HEK293 (cell line): ENCODE data around the gene STK39.

ENCODE experiments used
- CTCF ChIA-PET: fragments of 350-600 bp; formaldehyde crosslinking; extraction: SDS; loops from one replicate; lab custom pipeline; 2021; ENCODE audit warnings: antibody characterized with exemption; lab: Yijun Ruan, JAX
- POLR2A ChIA-PET: fragments of 300-600 bp; formaldehyde crosslinking; extraction: SDS; loops from one replicate; lab custom pipeline; 2020; ENCODE audit warnings: antibody characterized with exemption, inconsistent platforms; lab: Yijun Ruan, JAX
- H3K27ac ChIP-seq: fragments of 200-500 bp; sonication (Bioruptor generic); 2 replicates; pipeline ENCODE4 v1.5.1; 2014; ENCODE audit warnings: low read depth, low read length, control low read depth, inconsistent platforms; ENCODE audit errors: extremely low read depth
- H3K36me3 ChIP-seq, 2 experiments: fragments of 200-500 bp in 1 of 2; sonication (Bioruptor generic) in 1 of 2; 1 replicate in 1 of 2; 2 replicates in 1 of 2; pipeline ENCODE4 v1.5.1; 2014 to 2017; ENCODE audit warnings: inconsistent platforms in 2 of 2, low read length in 2 of 2; ENCODE audit not compliant: control insufficient read depth in 2 of 2, insufficient read depth in 1 of 2
- H3K4me1 ChIP-seq: fragments of 200-500 bp; sonication (Bioruptor generic); 2 replicates; pipeline ENCODE4 v1.5.1; 2014; ENCODE audit warnings: mild to moderate bottlenecking, low read length, inconsistent platforms; ENCODE audit not compliant: control insufficient read depth, insufficient read depth
- H3K4me3 ChIP-seq: 2 replicates; pipeline ENCODE4 v1.5.1; 2011; ENCODE audit warnings: low read depth, mild to moderate bottlenecking, control low read depth, low read length, moderate library complexity
- H3K9me3 ChIP-seq: fragments of 200-500 bp; sonication (Bioruptor generic); 2 replicates; pipeline ENCODE4 v1.5.1; 2014; ENCODE audit warnings: low read depth, low read length, inconsistent platforms; ENCODE audit not compliant: control insufficient read depth, insufficient read depth
- ATF2 ChIP-seq: fragments of 450-650 bp; formaldehyde crosslinking; IDR thresholded peaks from 2 replicates; pipeline ENCODE4 v1.5.1; 2016; ENCODE audit warnings: missing biosample characterization, missing genetic modification characterization, low read depth
- HIC1 ChIP-seq: fragments of 450-650 bp; formaldehyde crosslinking; IDR thresholded peaks from 2 replicates; pipeline ENCODE4 v1.5.1; 2016; ENCODE audit warnings: missing biosample characterization, missing genetic modification characterization
- OVOL3 ChIP-seq: fragments of 450-650 bp; formaldehyde crosslinking; IDR thresholded peaks from 2 replicates; pipeline ENCODE4 v1.5.1; 2016; ENCODE audit warnings: missing biosample characterization, missing genetic modification characterization
- ZBTB6 ChIP-seq: fragments of 450-650 bp; formaldehyde crosslinking; IDR thresholded peaks from 2 replicates; pipeline ENCODE4 v1.5.1; 2017; ENCODE audit warnings: missing biosample characterization, missing genetic modification characterization
- ZNF211 ChIP-seq: fragments of 450-650 bp; formaldehyde crosslinking; IDR thresholded peaks from 2 replicates; pipeline ENCODE4 v1.5.1; 2016; ENCODE audit warnings: low read depth, missing biosample characterization, missing genetic modification characterization
- ZNF23 ChIP-seq: fragments of 450-650 bp; formaldehyde crosslinking; IDR thresholded peaks from 2 replicates; pipeline ENCODE4 v1.5.1; 2016; ENCODE audit warnings: missing biosample characterization, missing genetic modification characterization, borderline replicate concordance
- ZNF280C ChIP-seq: fragments of 450-650 bp; formaldehyde crosslinking; IDR thresholded peaks from 2 replicates; pipeline ENCODE4 v1.5.1; 2016; ENCODE audit warnings: missing biosample characterization, missing genetic modification characterization
- ZNF341 ChIP-seq: fragments of 450-650 bp; formaldehyde crosslinking; IDR thresholded peaks from 2 replicates; pipeline ENCODE4; 2016; ENCODE audit warnings: low read depth, missing biosample characterization, missing genetic modification characterization
- ZNF518A ChIP-seq: fragments of 450-650 bp; formaldehyde crosslinking; conservative IDR thresholded peaks from 2 replicates; pipeline ENCODE4 v1.5.1; 2016; ENCODE audit warnings: low read depth, missing biosample characterization, missing genetic modification characterization
- ZNF548 ChIP-seq: fragments of 450-650 bp; formaldehyde crosslinking; IDR thresholded peaks from 2 replicates; pipeline ENCODE4 v1.5.1; 2016; ENCODE audit warnings: missing biosample characterization, missing genetic modification characterization
- ZNF600 ChIP-seq: fragments of 450-650 bp; formaldehyde crosslinking; IDR thresholded peaks from 2 replicates; pipeline ENCODE4 v1.5.1; 2016; ENCODE audit warnings: missing biosample characterization, missing genetic modification characterization
- ZNF654 ChIP-seq: fragments of 450-650 bp; formaldehyde crosslinking; IDR thresholded peaks from 2 replicates; pipeline ENCODE4 v1.5.1; 2016; ENCODE audit warnings: low read depth, missing biosample characterization, missing genetic modification characterization
- ZNF664 ChIP-seq: fragments of 450-650 bp; formaldehyde crosslinking; IDR thresholded peaks from 2 replicates; pipeline ENCODE4 v1.5.1; 2016; ENCODE audit warnings: missing biosample characterization, missing genetic modification characterization
- ZNF776 ChIP-seq: fragments of 450-650 bp; formaldehyde crosslinking; IDR thresholded peaks from 2 replicates; pipeline ENCODE4 v1.5.0; 2017; ENCODE audit warnings: missing biosample characterization, missing genetic modification characterization, borderline replicate concordance
- ZNF837 ChIP-seq: fragments of 450-650 bp; formaldehyde crosslinking; IDR thresholded peaks from 2 replicates; pipeline ENCODE4 v1.5.1; 2016; ENCODE audit warnings: missing biosample characterization, missing genetic modification characterization

Gene STK39

GRCh38 chr2:168096158-168096557, 151.2 kb downstream of the STK39 start:
- Histone ChIP-seq H3K36me3 (peaks cover 0 to 8% of the 10 kb centered on the region in 2 experiments; a peak in 2 of 3 replicates), H3K9me3 (no peaks in the 10 kb centered on the region), H3K4me1 (no peaks in the 10 kb centered on the region), H3K27ac (no peak overlapping the region), H3K4me3 (no peak overlapping the region)
- ChIA-PET CTCF (interaction anchor here (0.8 kb wide), 1 partner anchor 241 kb away, joined by 3 read pairs; no protein-coding TSS in a partner anchor), POLR2A (no interaction called here)
- TF ChIP-seq ZNF518A (no peak), OVOL3 (tag by site-specific recombination) (no peak), ZNF280C (no peak), ZNF211 (tag by site-specific recombination) (no peak), ZNF600 (no peak), ZNF654 (no peak), ZNF664 (tag by site-specific recombination) (no peak), ZNF776 (no peak), ZNF341 (tag by site-specific recombination) (no peak), ZNF837 (tag by site-specific recombination) (no peak), ATF2 (no peak), ZBTB6 (no peak), ZNF23 (no peak), HIC1 (tag by site-specific recombination) (no peak), ZNF548 (tag by site-specific recombination) (no peak)
